ENCODE measurements around the gene FAT1.

FAT1 gene

GRCh38 chr4:186749611-186750281 is 26.1 kb upstream of the FAT1 start:
- no peak for DNase-seq

GRCh38 chr4:186746581-186746980 is 22.9 kb upstream of the FAT1 start:
- DNase-seq: no peak

- no peak for DNase-seq
Observed at GRCh38 chr4:186743261-186743660, 19.6 kb upstream of the FAT1 start.

GRCh38 chr4:186740822-186741221 is 17.2 kb upstream of the FAT1 start:
- DNase-seq: no peak

GRCh38 chr4:186739802-186740434 is 16.3 kb upstream of the FAT1 start:
- no peak for DNase-seq

- DNase-seq: no peak
Observed at GRCh38 chr4:186739317-186739716, 15.7 kb upstream of the FAT1 start.

- DNase-seq: no peak
Observed at GRCh38 chr4:186738421-186738820, 14.8 kb upstream of the FAT1 start.

- DNase-seq: no peak
Observed at GRCh38 chr4:186737427-186737826, 13.8 kb upstream of the FAT1 start.

- no peak for DNase-seq
Observed at GRCh38 chr4:186736466-186736865, 12.8 kb upstream of the FAT1 start.

- no peak for DNase-seq
Observed at GRCh38 chr4:186734251-186734650, 10.6 kb upstream of the FAT1 start.

- no peak for DNase-seq
Observed at GRCh38 chr4:186733778-186734177, 10.1 kb upstream of the FAT1 start.

- DNase-seq: no peak
Observed at GRCh38 chr4:186730621-186731020, 7.0 kb upstream of the FAT1 start.

GRCh38 chr4:186729856-186730255 is 6.2 kb upstream of the FAT1 start:
- DNase-seq: no peak

GRCh38 chr4:186728631-186729271 is 5.1 kb upstream of the FAT1 start:
- no peak for DNase-seq

- DNase-seq: peak; percentile 89
Observed at GRCh38 chr4:186727977-186728519, 4.4 kb upstream of the FAT1 start.

GRCh38 chr4:186727169-186727976 is 3.7 kb upstream of the FAT1 start:
- DNase-seq: no peak

GRCh38 chr4:186726426-186727168 is 2.9 kb upstream of the FAT1 start:
- peak; percentile 93 for DNase-seq

- peak; percentile 86 for DNase-seq
Observed at GRCh38 chr4:186725469-186726425, 2.1 kb upstream of the FAT1 start.

- no peak for DNase-seq
Observed at GRCh38 chr4:186724864-186725468, 1.3 kb upstream of the FAT1 start.

GRCh38 chr4:186724058-186724863 is 605 bp upstream of the FAT1 start:
- DNase-seq: peak; percentile 73
